Vagina (tissue), 2 donors: ENCODE results near the gene MBOAT7. TPM values are rescaled to one million over a fixed set of nuclear protein-coding genes. Genes with fewer than 3 reads are reported as not detected.
A peak's percentile ranks its signal among the peaks of the same experiment; 100 is the strongest.
"Not testable (repeated sequence)": the region's sequence is repeated elsewhere in the genome, so short reads cannot be mapped to it uniquely, and the experiment has no call there.

ENCODE experiments used
- DNase-seq, 2 donors: peaks; one replicate each; pipeline ENCODE4 v3.0.0-alpha.2; 2017; ENCODE audit errors: extremely low spot score in 2 of 2
- H3K27ac ChIP-seq: fragments of 200-600 bp; sonication (generic); one replicate; pipeline ENCODE4 v1.5.1; 2019
- H3K27me3 ChIP-seq: fragments of 200-600 bp; sonication (generic); one replicate; pipeline ENCODE4 v1.5.1; 2019
- H3K36me3 ChIP-seq, 2 donors: fragments of 200-600 bp; sonication (generic); one replicate each; pipeline ENCODE4 v1.5.1; 2017 to 2019
- H3K4me1 ChIP-seq: fragments of 200-600 bp; sonication (generic); one replicate; pipeline ENCODE4 v1.5.1; 2019
- H3K4me3 ChIP-seq, 2 donors: fragments of 200-600 bp; sonication (generic); 1 replicate in 1 of 2; 2 replicates in 1 of 2; pipeline ENCODE4 v1.5.1; 2016 to 2019
- H3K9me3 ChIP-seq: fragments of 200-600 bp; sonication (generic); one replicate; pipeline ENCODE4 v1.5.1; 2019
- CTCF ChIP-seq, 3 experiments: fragments of 450-650 bp in 2 of 3; fragments of 200-600 bp in 1 of 3; sonication (generic) in 1 of 3; IDR thresholded peaks; one replicate each; pipeline ENCODE4 v1.5.1; 2017 to 2019; ENCODE audit warnings: antibody characterized with exemption in 3 of 3, mild to moderate bottlenecking in 2 of 3, moderate library complexity in 2 of 3
- POLR2A ChIP-seq, 2 donors: fragments of 450-650 bp; IDR thresholded peaks; one replicate each; pipeline ENCODE4 v1.6.1; 2017; ENCODE audit warnings: antibody characterized with exemption in 2 of 2, mild to moderate bottlenecking in 2 of 2, moderate library complexity in 2 of 2
- POLR2AphosphoS5 ChIP-seq, 2 donors: sonication (generic); formaldehyde crosslinking; IDR thresholded peaks; one replicate each; pipeline ENCODE4 v1.9.0; 2017; ENCODE audit warnings: antibody characterized with exemption in 2 of 2, mild to moderate bottlenecking in 2 of 2, low read depth in 1 of 2; ENCODE audit not compliant: insufficient read depth in 1 of 2
- intact Hi-C: fragments of 100-400 bp; cut with DNase I; formaldehyde crosslinking; loops from one replicate; pipeline ENCODE4 v1.15.1; 2023
- total RNA-seq: library from RNA; depleted of rRNA; stranded (reverse); fragments of >200 nt; gene quantifications from one replicate; pipeline ENCODE4 v1.2.3, GENCODE V29; 2016

MBOAT7 gene
- total RNA-seq, 1 donor from 2014 or later, result 76.6 TPM

GRCh38 chr19:54189735-54190502, 539 bp upstream of the MBOAT7 start:
- intact Hi-C loops, result no loop called here

GRCh38 chr19:54188215-54188871, 1.0 kb downstream of the MBOAT7 start:
- Histone ChIP-seq H3K9me3 (no peaks in the 10 kb centered on the region), H3K27ac (peak overlapping the region; percentile 96), H3K27me3 (no peaks in the 10 kb centered on the region), H3K4me1 (peaks cover 31% of the 10 kb centered on the region), H3K36me3 (peaks cover 0 to 6% of the 10 kb centered on the region in 2 donors), H3K4me3 (peak overlapping the region; percentile 81 to 87)
- DNase-seq, result no peak
- TF ChIP-seq CTCF (IDR thresholded peaks at IDR 0.05) (no peak), POLR2A (IDR thresholded peaks at IDR 0.05) (no peak), POLR2AphosphoS5 (IDR thresholded peaks at IDR 0.05; ENCODE audit: insufficient read depth in 1 of 2, low read depth in 1 of 2) (no peak)
- intact Hi-C loops, result no loop called here

More at GRCh38 chr19:54189735-54190502, 539 bp upstream of the MBOAT7 start:
- H3K4me3 ChIP-seq, result peak overlapping the region; percentile 81 to 88
- peaks cover 0 to 20% of the 10 kb centered on the region in 2 donors for H3K36me3 ChIP-seq
- no peaks in the 10 kb centered on the region for H3K27me3 ChIP-seq
- DNase-seq, result peak; percentile 100
- peak; percentile 88 to 98 for TF ChIP-seq POLR2AphosphoS5 (IDR thresholded peaks at IDR 0.05; ENCODE audit: insufficient read depth in 1 of 2, low read depth in 1 of 2)
- TF ChIP-seq CTCF (IDR thresholded peaks at IDR 0.05), result no peak
- no peak for TF ChIP-seq POLR2A (IDR thresholded peaks at IDR 0.05)
- peaks cover 31% of the 10 kb centered on the region for H3K4me1 ChIP-seq
- H3K27ac ChIP-seq, result peak overlapping the region; percentile 96
- H3K9me3 ChIP-seq, result no peaks in the 10 kb centered on the region

- no peak for DNase-seq
- H3K36me3 ChIP-seq, result no peaks in the 10 kb centered on the region
- peaks cover 18% of the 10 kb centered on the region for H3K4me1 ChIP-seq
- H3K27me3 ChIP-seq, result no peaks in the 10 kb centered on the region
- TF ChIP-seq POLR2A (IDR thresholded peaks at IDR 0.05) (no peak), CTCF (IDR thresholded peaks at IDR 0.05) (no peak), POLR2AphosphoS5 (IDR thresholded peaks at IDR 0.05; ENCODE audit: insufficient read depth in 1 of 2, low read depth in 1 of 2) (no peak)
- no peak overlapping the region for H3K27ac ChIP-seq
- intact Hi-C loops, result no loop called here
- H3K4me3 ChIP-seq, result no peak overlapping the region
- no peaks in the 10 kb centered on the region for H3K9me3 ChIP-seq
These were observed 2.4 kb downstream of the MBOAT7 start for GRCh38 chr19:54186934-54187381.

- H3K4me3 ChIP-seq, result no peak overlapping the region
- H3K27me3 ChIP-seq, result no peaks in the 10 kb centered on the region
- H3K36me3 ChIP-seq, result no peaks in the 10 kb centered on the region
- no peak overlapping the region for H3K27ac ChIP-seq
- DNase-seq, result no peak
- H3K9me3 ChIP-seq, result no peaks in the 10 kb centered on the region
- peaks cover 11% of the 10 kb centered on the region for H3K4me1 ChIP-seq
- TF ChIP-seq POLR2A (IDR thresholded peaks at IDR 0.05) (no peak), POLR2AphosphoS5 (IDR thresholded peaks at IDR 0.05; ENCODE audit: insufficient read depth in 1 of 2, low read depth in 1 of 2) (no peak), CTCF (IDR thresholded peaks at IDR 0.05) (no peak)
- intact Hi-C loops, result no loop called here
These were observed 3.0 kb downstream of the MBOAT7 start for GRCh38 chr19:54186351-54186750.

- Histone ChIP-seq H3K9me3 (no peaks in the 10 kb centered on the region), H3K4me1 (peaks cover 5% of the 10 kb centered on the region), H3K27me3 (no peaks in the 10 kb centered on the region), H3K27ac (no peak overlapping the region), H3K4me3 (no peak overlapping the region), H3K36me3 (no peaks in the 10 kb centered on the region)
- intact Hi-C loops, result no loop called here
- DNase-seq, result no peak
- TF ChIP-seq POLR2AphosphoS5 (IDR thresholded peaks at IDR 0.05; ENCODE audit: insufficient read depth in 1 of 2, low read depth in 1 of 2), result no peak
- TF ChIP-seq POLR2A (IDR thresholded peaks at IDR 0.05), result no peak
- TF ChIP-seq CTCF (IDR thresholded peaks at IDR 0.05), result no peak
These were observed 5.9 kb downstream of the MBOAT7 start for GRCh38 chr19:54183431-54183830.

- H3K27ac ChIP-seq, DNase-seq, H3K4me1 ChIP-seq, H3K36me3 ChIP-seq, H3K27me3 ChIP-seq, H3K9me3 ChIP-seq, intact Hi-C loops, H3K4me3 ChIP-seq: not testable (repeated sequence)
These were observed 7.5 kb downstream of the MBOAT7 start for GRCh38 chr19:54181894-54182293.
